Measurements from ENCODE around the gene EPHA6. TPM values are rescaled to one million over a fixed set of nuclear protein-coding genes. Genes with fewer than 3 reads are reported as not detected.

Gene EPHA6
- total RNA-seq, 1 experiment from 2014 or later, result 0.61 TPM

GRCh38 chr3:96966181-96966929, 152.0 kb downstream of the EPHA6 start:
- no peak overlapping the region for H2BK20ac ChIP-seq (ENCODE audit: low read depth, low read length, poor library complexity, severe bottlenecking)
- no peak overlapping the region for H4K5ac ChIP-seq (ENCODE audit: insufficient read length, low read depth, low read length)
- H2BK120ac ChIP-seq (ENCODE audit: low read depth, low read length, poor library complexity, severe bottlenecking), result no peak overlapping the region
- no peaks in the 10 kb centered on the region for H3K79me2 ChIP-seq (ENCODE audit: insufficient read depth, low read length)
- H2AFZ ChIP-seq (ENCODE audit: low read length), result no peak overlapping the region
- H2BK5ac ChIP-seq (ENCODE audit: insufficient read length, low read length), result no peak overlapping the region
- H3K27ac ChIP-seq (ENCODE audit: insufficient read length, low read depth, low read length), result no peak overlapping the region
- H4K20me1 ChIP-seq (ENCODE audit: control insufficient read depth, insufficient read depth, insufficient read length), result no peaks in the 10 kb centered on the region
- no peak overlapping the region for H3K9ac ChIP-seq (ENCODE audit: extremely low read depth, insufficient read length, low read length)
- no peaks in the 10 kb centered on the region for H3K4me1 ChIP-seq (ENCODE audit: insufficient read depth, low read length)
- DNase-seq, result no peak
- H4K8ac ChIP-seq (replicated peaks; ENCODE audit: insufficient read length, low read depth, low read length), result no peak overlapping the region
- no peak overlapping the region for H3K56ac ChIP-seq (ENCODE audit: insufficient read length, low read depth, low read length)
- no peaks in the 10 kb centered on the region for H3K23me2 ChIP-seq (ENCODE audit: insufficient read length, low read depth, low read length, poor library complexity, severe bottlenecking)
- H3K18ac ChIP-seq (ENCODE audit: insufficient read length, low read depth, low read length), result no peak overlapping the region
- Mint-ChIP-seq H3K36me3 (ENCODE audit: insufficient read depth in 1 of 3, low read depth in 3 of 3) (no peaks in the 10 kb centered on the region), H3K4me1 (peaks cover 0 to 3% of the 10 kb centered on the region in 2 experiments; a peak in 1 of 4 replicates), H3K27ac (no peak overlapping the region), H3K27me3 (ENCODE audit: low read depth) (no peaks in the 10 kb centered on the region), H3K9me3 (no peaks in the 10 kb centered on the region), H3K4me3 (no peak overlapping the region)
- H4K91ac ChIP-seq (ENCODE audit: insufficient read length, low read depth, low read length), result no peak overlapping the region
- no peak overlapping the region for H2BK12ac ChIP-seq (ENCODE audit: insufficient read length, low read depth, low read length)
- H3K9me3 ChIP-seq (ENCODE audit: control insufficient read depth, low read depth, low read length), result no peaks in the 10 kb centered on the region
- TF ChIP-seq CTCF (conservative IDR thresholded peaks at IDR 0.05), result no peak
- no peak overlapping the region for H3T11ph ChIP-seq (ENCODE audit: low read length)
- WGBS (ENCODE audit: extremely low coverage, insufficient read length, low lambda C conversion rate), result no CpG with 5 or more reads among the region's 6 CpGs
- H2BK15ac ChIP-seq (ENCODE audit: low read depth, low read length), result no peak overlapping the region
- no peak overlapping the region for H2AK5ac ChIP-seq (ENCODE audit: insufficient read length, low read length)
- H3K79me1 ChIP-seq (ENCODE audit: insufficient read depth, low read depth, low read length, poor library complexity, severe bottlenecking), result no peaks in the 10 kb centered on the region
- no peak overlapping the region for H3K14ac ChIP-seq (ENCODE audit: insufficient read depth, low read length)
- H3K23ac ChIP-seq (ENCODE audit: insufficient read length, low read depth, low read length), result no peak overlapping the region
- H3K4ac ChIP-seq (ENCODE audit: low read depth, low read length), result no peak overlapping the region
- H3K27me3 ChIP-seq (ENCODE audit: insufficient read depth, low read length), result no peaks in the 10 kb centered on the region
- H3K4me2 ChIP-seq (ENCODE audit: insufficient read depth, insufficient read length, low read length), result no peak overlapping the region
